HFF-Myc (cell line): ENCODE results near the gene IGSF9B.

Source experiments
- DNase-seq: peaks from one replicate; pipeline ENCODE4 v3.0.0-alpha.2; 2011; ENCODE audit warnings: low read depth; ENCODE audit errors: extremely low read depth
- H3K4me3 ChIP-seq: replicated peaks from 2 replicates; pipeline ENCODE4 v1.5.1; 2011; ENCODE audit warnings: low read depth, mild to moderate bottlenecking, control low read depth, low read length
- TF ChIP-seq, protein P1 (sequence below): IDR thresholded peaks from 2 replicates; pipeline ENCODE4 v1.5.1; 2012; ENCODE audit warnings: mild to moderate bottlenecking, low read depth, low read length, control low read depth; ENCODE audit errors: missing control alignments

IGSF9B gene

DNA sequence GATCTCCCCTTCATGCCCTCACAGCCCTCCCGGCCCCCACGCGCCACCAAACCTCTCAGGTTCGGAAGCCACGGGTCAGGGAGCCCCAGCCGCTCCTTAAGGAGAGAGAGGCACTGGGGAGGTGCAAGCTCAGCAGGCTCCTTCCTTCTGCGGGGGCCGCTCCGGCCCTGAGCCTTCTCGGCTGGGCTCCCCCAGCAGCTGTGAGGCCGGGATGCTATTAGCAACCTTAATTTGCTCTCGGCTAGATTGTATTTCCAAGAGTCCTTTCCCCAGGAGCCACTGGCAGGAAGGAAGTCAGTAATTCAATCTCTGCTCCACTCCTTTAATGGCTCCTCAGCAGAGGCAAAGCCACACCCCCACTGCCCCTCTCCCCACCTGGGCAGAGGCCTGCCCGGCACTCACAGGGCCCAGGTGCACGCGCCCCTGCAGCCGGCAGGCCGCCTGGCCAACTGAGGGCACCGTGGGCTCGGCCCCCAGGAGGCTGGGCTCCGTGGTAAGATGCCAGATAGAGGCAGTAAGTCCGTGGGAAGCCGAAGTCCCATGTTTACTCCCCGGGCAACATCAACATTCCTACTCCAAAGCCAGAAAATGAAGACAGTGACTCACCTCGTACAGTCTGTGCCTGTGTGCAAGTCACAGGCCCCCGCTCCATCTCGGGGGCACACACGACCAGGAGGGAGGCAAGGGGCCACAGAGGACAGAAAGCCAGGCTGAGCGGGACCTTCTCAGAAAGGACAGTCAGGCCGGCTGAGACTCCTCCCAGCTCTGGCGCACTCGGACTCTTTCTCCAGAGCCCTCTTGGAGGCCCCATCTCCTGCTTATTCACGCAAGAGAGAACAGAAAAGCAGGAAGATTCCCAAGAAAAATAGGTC, 5.2 kb downstream of the IGSF9B start:
- no peak for DNase-seq
- no peak overlapping the region for H3K4me3 ChIP-seq
- TF ChIP-seq, protein P1, sequence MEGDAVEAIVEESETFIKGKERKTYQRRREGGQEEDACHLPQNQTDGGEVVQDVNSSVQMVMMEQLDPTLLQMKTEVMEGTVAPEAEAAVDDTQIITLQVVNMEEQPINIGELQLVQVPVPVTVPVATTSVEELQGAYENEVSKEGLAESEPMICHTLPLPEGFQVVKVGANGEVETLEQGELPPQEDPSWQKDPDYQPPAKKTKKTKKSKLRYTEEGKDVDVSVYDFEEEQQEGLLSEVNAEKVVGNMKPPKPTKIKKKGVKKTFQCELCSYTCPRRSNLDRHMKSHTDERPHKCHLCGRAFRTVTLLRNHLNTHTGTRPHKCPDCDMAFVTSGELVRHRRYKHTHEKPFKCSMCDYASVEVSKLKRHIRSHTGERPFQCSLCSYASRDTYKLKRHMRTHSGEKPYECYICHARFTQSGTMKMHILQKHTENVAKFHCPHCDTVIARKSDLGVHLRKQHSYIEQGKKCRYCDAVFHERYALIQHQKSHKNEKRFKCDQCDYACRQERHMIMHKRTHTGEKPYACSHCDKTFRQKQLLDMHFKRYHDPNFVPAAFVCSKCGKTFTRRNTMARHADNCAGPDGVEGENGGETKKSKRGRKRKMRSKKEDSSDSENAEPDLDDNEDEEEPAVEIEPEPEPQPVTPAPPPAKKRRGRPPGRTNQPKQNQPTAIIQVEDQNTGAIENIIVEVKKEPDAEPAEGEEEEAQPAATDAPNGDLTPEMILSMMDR, result no peak

DNA sequence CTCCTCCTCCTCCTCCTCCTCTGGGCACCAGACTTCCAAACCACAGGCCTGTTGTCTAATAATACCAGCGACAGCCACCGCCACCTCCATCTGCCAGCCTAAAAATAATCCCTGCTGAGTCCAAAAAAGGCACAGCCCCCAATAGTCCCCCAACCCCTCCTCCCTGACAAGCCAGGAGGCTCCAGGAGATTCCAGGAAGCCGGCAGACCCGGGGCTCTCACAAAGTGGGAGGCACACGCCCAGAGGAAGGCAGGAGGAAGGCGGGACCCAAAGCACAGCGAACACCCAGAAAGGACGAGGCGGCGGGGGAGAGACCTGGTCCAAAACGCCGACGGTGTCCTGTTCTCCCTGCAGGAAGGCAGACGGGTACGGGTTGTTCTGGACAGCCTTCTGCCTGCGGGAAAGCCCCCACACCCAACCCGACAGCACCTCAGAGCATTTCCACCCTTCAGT, 5.9 kb downstream of the IGSF9B start:
- H3K4me3 ChIP-seq, result no peak overlapping the region
- TF ChIP-seq, protein P1, result no peak
- DNase-seq, result no peak

DNA sequence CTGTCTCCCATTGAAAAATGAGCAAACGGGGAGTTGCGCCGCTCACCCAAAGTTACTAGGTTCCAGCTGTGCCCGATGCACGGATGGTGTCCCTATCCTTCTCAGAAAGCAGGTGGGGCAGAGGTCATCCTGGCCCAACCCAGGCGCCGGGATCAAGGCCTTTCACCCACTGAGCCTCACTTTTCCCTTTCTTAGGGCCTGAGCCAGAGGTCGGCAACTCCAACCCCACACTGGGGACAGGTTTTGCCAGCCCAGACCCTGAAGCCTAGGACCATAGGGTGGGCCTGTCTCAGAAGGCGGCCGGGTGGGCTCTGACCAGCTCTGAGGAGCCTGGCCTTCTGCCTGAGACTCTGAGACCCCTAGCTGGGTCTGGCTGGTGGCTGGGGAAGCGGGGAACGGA, 6.3 kb downstream of the IGSF9B start:
- H3K4me3 ChIP-seq, result no peak overlapping the region
- TF ChIP-seq, protein P1, result no peak
- no peak for DNase-seq

DNA sequence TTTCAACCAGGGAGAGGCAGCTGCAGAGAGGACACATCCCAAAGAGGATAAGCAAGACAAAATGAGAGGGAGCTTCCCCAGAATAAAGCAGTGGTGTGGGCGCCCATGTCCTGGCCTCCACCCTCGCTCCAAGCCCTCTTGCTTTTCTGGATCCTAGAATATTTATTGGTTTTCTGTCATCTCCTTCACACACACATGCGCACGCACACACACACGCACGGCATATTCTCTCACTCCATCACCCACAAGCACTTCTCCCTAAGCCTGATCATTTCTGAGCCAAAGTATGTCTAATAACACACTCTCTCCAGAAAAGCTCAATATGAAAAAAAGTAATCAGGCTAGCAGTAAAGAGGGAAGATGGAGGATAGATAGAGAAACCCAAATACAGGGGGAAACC, 7.6 kb downstream of the IGSF9B start:
- TF ChIP-seq, protein P1, result no peak
- DNase-seq, result no peak
- no peak overlapping the region for H3K4me3 ChIP-seq

DNA sequence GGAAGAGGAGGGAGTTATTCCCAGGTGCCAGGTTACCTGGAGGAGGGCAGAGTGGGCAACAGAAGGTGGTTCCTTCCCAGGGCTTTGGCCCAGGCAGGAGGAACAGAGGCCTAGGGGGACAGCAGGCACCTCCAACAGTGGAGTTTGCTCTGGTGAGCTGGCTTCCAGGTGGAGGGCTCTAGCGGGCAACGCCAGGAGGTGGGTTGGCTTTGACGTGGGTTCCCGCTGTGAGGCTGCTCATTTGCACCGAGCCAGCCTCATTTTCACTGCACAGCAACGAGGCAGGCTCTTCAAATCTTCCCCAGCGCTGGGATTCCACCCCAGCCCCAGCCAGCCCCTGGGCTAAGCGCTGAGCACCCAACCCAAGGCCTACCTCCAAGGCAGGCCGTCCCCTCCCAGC, 8.1 kb downstream of the IGSF9B start:
- no peak for DNase-seq
- TF ChIP-seq, protein P1, result no peak
- no peak overlapping the region for H3K4me3 ChIP-seq

DNA sequence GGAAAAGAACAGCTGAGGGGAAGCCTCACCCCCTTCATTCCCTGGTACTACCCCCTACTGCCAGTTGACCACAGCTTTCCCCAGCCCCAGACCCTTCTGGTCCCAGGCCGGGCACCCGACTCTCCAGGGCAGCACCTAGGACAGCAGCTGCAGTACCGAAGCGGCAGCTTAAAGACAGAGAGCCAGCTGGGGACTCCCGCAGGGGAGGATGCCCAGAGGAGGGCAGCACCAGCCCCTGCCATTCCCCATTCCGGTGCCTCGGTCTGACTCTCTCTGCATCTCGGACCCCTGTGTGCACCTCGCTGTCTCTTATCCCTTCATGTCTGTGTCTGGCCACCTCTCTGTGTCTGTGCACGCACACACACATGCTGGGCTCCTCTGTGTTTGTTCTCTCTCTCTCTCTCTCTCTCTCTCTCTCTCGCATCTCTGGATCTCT, 9.4 kb downstream of the IGSF9B start:
- TF ChIP-seq, protein P1, result peak; percentile 36
- DNase-seq, result no peak
- H3K4me3 ChIP-seq, result no peak overlapping the region
